ENCODE data around the gene TFG.
A peak's percentile ranks its signal among the peaks of the same experiment; 100 is the strongest.
"Not testable (repeated sequence)": the region's sequence is repeated elsewhere in the genome, so short reads cannot be mapped to it uniquely, and the experiment has no call there.

TFG gene

GRCh38 chr3:100708989-100709841 is at the start of gene TFG:
TSS of gene TFG (plus strand) at chr3:100709494. CDS start at chr3:100713686, 4,192 bp downstream.
- peak; percentile 98 for DNase-seq (ENCODE audit: low read depth)

- not testable (repeated sequence) for DNase-seq (ENCODE audit: low read depth)
These were observed 48.0 kb upstream of the TFG start for GRCh38 chr3:100661294-100661693.

- peak; percentile 85 for DNase-seq (ENCODE audit: low read depth)
These were observed 47.0 kb upstream of the TFG start for GRCh38 chr3:100662113-100662823.

GRCh38 chr3:100665230-100665629 is 44.1 kb upstream of the TFG start:
- no peak for DNase-seq (ENCODE audit: low read depth)

GRCh38 chr3:100666699-100667098 is 42.6 kb upstream of the TFG start:
- peak; percentile 85 for DNase-seq (ENCODE audit: low read depth)

GRCh38 chr3:100667316-100667715 is 42.0 kb upstream of the TFG start:
- not testable (repeated sequence) for DNase-seq (ENCODE audit: low read depth)

- DNase-seq (ENCODE audit: low read depth): not testable (repeated sequence)
These were observed 38.3 kb upstream of the TFG start for GRCh38 chr3:100670995-100671394.

- no peak for DNase-seq (ENCODE audit: low read depth)
These were observed 27.8 kb upstream of the TFG start for GRCh38 chr3:100681496-100681895.

GRCh38 chr3:100682056-100682853 is 27.0 kb upstream of the TFG start:
- peak; percentile 26 for DNase-seq (ENCODE audit: low read depth)

GRCh38 chr3:100682854-100683760 is 26.2 kb upstream of the TFG start:
- DNase-seq (ENCODE audit: low read depth): no peak

GRCh38 chr3:100693225-100693624 is 16.1 kb upstream of the TFG start:
- DNase-seq (ENCODE audit: low read depth): no peak

- DNase-seq (ENCODE audit: low read depth): peak; percentile 35
These were observed 13.6 kb upstream of the TFG start for GRCh38 chr3:100695696-100696095.

GRCh38 chr3:100696161-100696560 is 13.1 kb upstream of the TFG start:
- DNase-seq (ENCODE audit: low read depth): no peak

GRCh38 chr3:100697172-100697571 is 12.1 kb upstream of the TFG start:
- DNase-seq (ENCODE audit: low read depth): no peak

GRCh38 chr3:100697723-100698285 is 11.5 kb upstream of the TFG start:
- no peak for DNase-seq (ENCODE audit: low read depth)

- no peak for DNase-seq (ENCODE audit: low read depth)
These were observed 10.6 kb upstream of the TFG start for GRCh38 chr3:100698736-100699135.

GRCh38 chr3:100700708-100701107 is 8.6 kb upstream of the TFG start:
- no peak for DNase-seq (ENCODE audit: low read depth)

GRCh38 chr3:100702082-100702979 is 7.0 kb upstream of the TFG start:
- DNase-seq (ENCODE audit: low read depth): peak; percentile 34

- DNase-seq (ENCODE audit: low read depth): no peak
These were observed 6.3 kb upstream of the TFG start for GRCh38 chr3:100702980-100703345.

GRCh38 chr3:100703865-100704264 is 5.4 kb upstream of the TFG start:
- DNase-seq (ENCODE audit: low read depth): no peak

Measured in amniotic epithelial cell (primary cell).